GM12878 (cell line): ENCODE data around the gene HMOX2. TPM values are rescaled to one million over a fixed set of nuclear protein-coding genes. Genes with fewer than 3 reads are reported as not detected.

ENCODE experiments used
- ATAC-seq: fragments of 200-7000 bp; cut with Tn5 transposase; 3 replicates; pipeline ENCODE4 v1.9.1; 2020; ENCODE audit warnings: mild to moderate bottlenecking, moderate library complexity
- BruUV-seq: library from RNA; stranded (reverse); fragments of 400-500 nt; replicated peaks from 2 replicates; lab custom pipeline; 2021; lab: Mats Ljungman, UMichigan
- CTCF ChIA-PET: fragments of 300-600 bp; sonication (Branson Sonifier 250); formaldehyde crosslinking; extraction: SDS; loops from one replicate; lab custom pipeline; 2021; ENCODE audit warnings: inconsistent platforms; lab: Yijun Ruan, JAX
- POLR2A ChIA-PET: fragments of 350-600 bp; formaldehyde crosslinking; extraction: SDS; loops from one replicate; lab custom pipeline; 2021; ENCODE audit warnings: inconsistent platforms; lab: Charles Lee
- RAD21 ChIA-PET: fragments of 300-600 bp; sonication (Branson Sonifier 250); formaldehyde crosslinking; loops from one replicate; lab custom pipeline; 2023; ENCODE audit warnings: antibody characterized with exemption; ENCODE audit not compliant: unreplicated experiment; lab: Charles Lee
- SMC1A ChIA-PET: fragments of 300-600 bp; sonication (Branson Sonifier 250); formaldehyde crosslinking; loops from one replicate; lab custom pipeline; 2023; ENCODE audit not compliant: unreplicated experiment, uncharacterized antibody; lab: Charles Lee
- DNase-seq: peaks from one replicate; pipeline ENCODE4 v3.0.0-alpha.2; 2011; ENCODE audit warnings: low read depth, low spot score
- FAIRE-seq: peaks from 3 replicates; lab custom pipeline; 2011; peaks lifted over from hg19 to GRCh38; lab: Jason Lieb, UNC
- H2AFZ ChIP-seq: 2 replicates; pipeline ENCODE4 v1.6.0; 2011; ENCODE audit warnings: low read depth, low read length, control low read depth; ENCODE audit not compliant: control insufficient read depth
- H3K27ac ChIP-seq: 2 replicates; pipeline ENCODE4 v1.5.1; 2011; ENCODE audit warnings: control low read depth; ENCODE audit not compliant: control insufficient read depth, insufficient read depth
- H3K27me3 ChIP-seq, 2 experiments: replicated peaks in 1 of 2; 2 replicates each; pipeline versions ENCODE4 v1.6.0 to v1.6.1; 2011; ENCODE audit warnings: low read length in 1 of 2; ENCODE audit not compliant: control insufficient read depth in 2 of 2, insufficient read depth in 2 of 2
- H3K36me3 ChIP-seq, 2 experiments: 2 replicates each; pipeline ENCODE4 v1.5.1; 2011; ENCODE audit warnings: low read length in 1 of 2; ENCODE audit not compliant: control insufficient read depth in 2 of 2, insufficient read depth in 2 of 2
- H3K4me1 ChIP-seq: 2 replicates; pipeline ENCODE4 v1.6.1; 2011; ENCODE audit warnings: mild to moderate bottlenecking, low read length, moderate library complexity, mixed read lengths; ENCODE audit not compliant: control insufficient read depth, insufficient read depth
- H3K4me2 ChIP-seq: 2 replicates; pipeline ENCODE4 v1.6.0; 2011; ENCODE audit warnings: control low read depth; ENCODE audit not compliant: control insufficient read depth, insufficient read depth
- H3K4me3 ChIP-seq: fragments of 200-600 bp; sonication (generic); 2 replicates; pipeline ENCODE4 v1.5.1; 2016
- H3K79me2 ChIP-seq: 2 replicates; pipeline ENCODE4 v1.6.0; 2011; ENCODE audit warnings: low read length; ENCODE audit not compliant: control insufficient read depth, insufficient read depth
- H3K9ac ChIP-seq: 2 replicates; pipeline ENCODE4 v1.8.0; 2011; ENCODE audit warnings: low read length, control low read depth, mixed read lengths; ENCODE audit not compliant: control insufficient read depth, insufficient read depth
- H3K9me3 ChIP-seq: replicated peaks from 3 replicates; pipeline ENCODE4 v1.5.1; 2011; ENCODE audit warnings: mild to moderate bottlenecking, low read length; ENCODE audit not compliant: control insufficient read depth, insufficient read depth
- H4K20me1 ChIP-seq: 2 replicates; pipeline ENCODE4 v1.6.0; 2011; ENCODE audit not compliant: control insufficient read depth, insufficient read depth
- BCL11A ChIP-seq: IDR thresholded peaks from 2 replicates; pipeline ENCODE4 v1.6.1; 2011; ENCODE audit warnings: low read depth, low read length
- FOXK2 ChIP-seq: fragments of 450-650 bp; IDR thresholded peaks from 2 replicates; pipeline ENCODE4 v1.6.1; 2017; ENCODE audit warnings: mild to moderate bottlenecking, moderate library complexity
- HSF1 ChIP-seq: fragments of 150-350 bp; IDR thresholded peaks from 2 replicates; pipeline ENCODE4 v1.6.1; 2014; ENCODE audit warnings: mild to moderate bottlenecking, low read depth, low read length
- JUNB ChIP-seq: IDR thresholded peaks from 2 replicates; pipeline ENCODE4 v1.6.1; 2016; ENCODE audit warnings: antibody characterized with exemption, mild to moderate bottlenecking
- KLF5 ChIP-seq: fragments of 450-650 bp; IDR thresholded peaks from 2 replicates; pipeline ENCODE4 v1.6.1; 2014; ENCODE audit warnings: mild to moderate bottlenecking; ENCODE audit not compliant: partially characterized antibody
- MYB ChIP-seq: fragments of 150-350 bp; IDR thresholded peaks from 2 replicates; pipeline ENCODE4 v1.6.1; 2014; ENCODE audit warnings: mild to moderate bottlenecking, low read depth, low read length, borderline replicate concordance
- REST ChIP-seq: IDR thresholded peaks from 2 replicates; pipeline ENCODE4 v1.6.1; 2012; ENCODE audit warnings: mild to moderate bottlenecking, low read depth, low read length
- SP1 ChIP-seq: IDR thresholded peaks from one replicate; pipeline ENCODE4 v1.6.1; 2011; ENCODE audit warnings: low read depth, low read length
- SRF ChIP-seq, 2 experiments: IDR thresholded peaks; 2 replicates each; pipeline ENCODE4 v1.6.1; 2011; ENCODE audit warnings: low read depth in 2 of 2, low read length in 2 of 2, mild to moderate bottlenecking in 1 of 2, moderate library complexity in 1 of 2
- SUZ12 ChIP-seq: fragments of 200-600 bp; sonication (generic); IDR thresholded peaks from one replicate; pipeline ENCODE4 v1.6.1; 2018; ENCODE audit warnings: antibody characterized with exemption, mild to moderate bottlenecking; ENCODE audit not compliant: unreplicated experiment
- ZNF207 ChIP-seq: fragments of 450-650 bp; IDR thresholded peaks from 2 replicates; pipeline ENCODE4 v1.6.1; 2014; ENCODE audit warnings: antibody characterized with exemption, mild to moderate bottlenecking, borderline replicate concordance
- ZNF687 ChIP-seq: fragments of 450-650 bp; IDR thresholded peaks from 2 replicates; pipeline ENCODE4 v1.6.1; 2017; ENCODE audit warnings: mild to moderate bottlenecking, moderate library complexity
- WGBS: methylation state at CpG from one replicate; pipeline ENCODE4 v1.1.6; 2016; ENCODE audit warnings: low lambda C conversion rate; ENCODE audit not compliant: insufficient replicate concordance, insufficient coverage; ENCODE audit errors: missing lambda C conversion rate; 5-methylcytosine and 5-hydroxymethylcytosine counted together
- in situ Hi-C: fragments of 300-500 bp; cut with MboI; formaldehyde crosslinking; loops from 9 replicates; pipeline ENCODE4 v1.14.3; 2018; ENCODE audit warnings: mixed read lengths
- intact Hi-C: fragments of 100-400 bp; cut with micrococcal nuclease; formaldehyde crosslinking; loops from one replicate; pipeline ENCODE4 v1.14.2; 2022; ENCODE audit not compliant: unreplicated experiment
- polyA plus RNA-seq, 11 experiments: library from polyadenylated mRNA; depleted of rRNA in 4 of 11; unstranded in 6 of 11; stranded (reverse) in 5 of 11; fragments of >200 nt; fragmentation: Nextera tagmentation in 4 of 11; fragmentation: Illumina TruSeq in 1 of 11; extraction: Ambion mirVana in 4 of 11; extraction: Trizol in 1 of 11; gene quantifications; 1 replicate in 1 of 11; 2 replicates in 10 of 11; pipeline versions ENCODE4 v1.2.1 to v1.2.3, GENCODE V29; 2011 to 2016; ENCODE audit warnings: inconsistent platforms in 2 of 11, missing spikeins in 2 of 11, low read depth in 1 of 11
- total RNA-seq, 4 experiments: library from RNA; depleted of rRNA in 3 of 4; stranded (reverse); fragments of >200 nt in 3 of 4; fragmentation: Illumina TruSeq in 1 of 4; extraction: Trizol in 1 of 4; gene quantifications; 2 replicates each; pipeline versions ENCODE4 v1.2.1 to v1.2.3, GENCODE V29; 2013 to 2021

Gene HMOX2
- total and polyA plus RNA-seq, 10 of the 15 experiments (the other 5 are each of a cell fraction or from before 2014, with no cell fraction given): 26.4 to 111 (median 57.8) TPM

GRCh38 chr16:4525634-4526277 lies 49.6 kb downstream of the HMOX2 start:
- BruUV-seq: no TSS peak
- ChIA-PET CTCF (interaction anchor here (1.0 to 1.3 kb wide), 3 partner anchors 9 to 20 kb away, joined by 3 read pairs; no protein-coding TSS in a partner anchor), SMC1A (interaction anchor here (1.8 kb wide), 1 partner anchor 10 kb away, joined by 5 read pairs; no protein-coding TSS in a partner anchor), RAD21 (no interaction called here), POLR2A (no interaction called here)
- Histone ChIP-seq H3K4me2 (no peak overlapping the region), H3K27me3 (no peaks in the 10 kb centered on the region), H3K79me2 (no peaks in the 10 kb centered on the region; the same call in 1 of the 2 replicates), H3K36me3 (no peaks in the 10 kb centered on the region; a peak in 1 of 4 replicates), H4K20me1 (no peaks in the 10 kb centered on the region), H3K9ac (no peak overlapping the region), H3K4me1 (peaks cover 18% of the 10 kb centered on the region), H3K27ac (no peak overlapping the region), H3K4me3 (no peak overlapping the region), H3K9me3 (no peaks in the 10 kb centered on the region), H2AFZ (no peak overlapping the region)
- WGBS: 52% methylated on average over 13 of the region's 13 CpGs
- DNase-seq (no peak), FAIRE-seq (no peak), ATAC-seq (no peak)
- intact Hi-C loops (no loop called here), in situ Hi-C loops (no loop called here)
- TF ChIP-seq SUZ12 (no peak), MYB (no peak), JUNB (no peak), HSF1 (no peak), REST (no peak), ZNF207 (no peak), KLF5 (no peak), SP1 (no peak), ZNF687 (no peak), SRF (IDR thresholded peaks at IDR 0.05; ENCODE audit: low read depth in 2 of 2, low read length in 2 of 2) (no peak), FOXK2 (no peak), BCL11A (no peak)
